ENCODE data around the gene E4F1.

DNA sequence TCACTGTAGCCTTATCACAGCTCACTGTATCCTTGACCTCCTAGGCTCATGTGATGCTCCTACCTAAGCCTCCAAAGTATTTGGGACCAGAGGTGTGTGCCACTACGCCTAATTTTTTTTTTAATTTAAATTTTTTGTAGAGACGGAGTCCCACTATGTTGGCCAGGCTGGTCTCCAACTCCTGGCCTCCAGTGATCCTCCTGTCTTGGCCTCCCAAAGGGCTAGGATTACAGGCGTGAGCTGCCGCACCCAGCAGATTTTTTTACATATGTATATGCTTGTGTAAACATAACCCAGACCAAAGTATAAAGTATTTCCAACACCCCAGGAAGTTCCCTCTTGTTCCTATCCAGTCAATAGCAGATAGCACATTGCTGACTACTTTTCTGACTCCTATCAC, 7.1 kb upstream of the E4F1 start:
- TF ChIP-seq CTCF (conservative IDR thresholded peaks at IDR 0.05; ENCODE audit: low read depth, low read length) (no peak), EZH2phosphoT487 (IDR thresholded peaks at IDR 0.05; ENCODE audit: borderline replicate concordance, low read length) (no peak), EZH2 (IDR thresholded peaks at IDR 0.05; ENCODE audit: low read length, unreplicated experiment) (no peak)
